CD4-positive, alpha-beta T cell treated with Interleukin-17A for 1 hour (primary cell): ENCODE measurements around the gene OGA.

Source experiments
- DNase-seq: peaks from one replicate; pipeline ENCODE4 v3.0.0-alpha.2; 2020

OGA gene

DNA sequence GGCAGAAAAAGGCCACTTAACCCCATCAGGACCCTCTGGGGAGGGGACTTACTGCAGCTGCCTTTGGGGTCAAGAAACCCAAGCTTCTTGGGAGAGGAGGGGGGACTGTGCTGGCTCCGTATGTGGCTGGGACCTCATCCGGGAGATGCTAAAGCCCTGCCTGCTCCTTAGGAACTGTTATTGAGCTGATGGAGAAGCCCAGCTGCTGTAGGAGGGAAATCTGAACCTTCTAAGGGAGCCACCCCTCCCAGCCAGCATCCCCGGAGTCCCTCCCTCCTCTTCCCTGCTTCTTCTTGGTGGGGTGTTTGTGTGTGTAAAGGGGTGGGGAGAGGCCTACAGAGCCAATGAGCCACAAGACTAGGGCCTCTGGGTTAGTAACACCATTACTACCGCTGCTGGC is 17.1 kb upstream of the OGA start:
- DNase-seq, result no peak

DNA sequence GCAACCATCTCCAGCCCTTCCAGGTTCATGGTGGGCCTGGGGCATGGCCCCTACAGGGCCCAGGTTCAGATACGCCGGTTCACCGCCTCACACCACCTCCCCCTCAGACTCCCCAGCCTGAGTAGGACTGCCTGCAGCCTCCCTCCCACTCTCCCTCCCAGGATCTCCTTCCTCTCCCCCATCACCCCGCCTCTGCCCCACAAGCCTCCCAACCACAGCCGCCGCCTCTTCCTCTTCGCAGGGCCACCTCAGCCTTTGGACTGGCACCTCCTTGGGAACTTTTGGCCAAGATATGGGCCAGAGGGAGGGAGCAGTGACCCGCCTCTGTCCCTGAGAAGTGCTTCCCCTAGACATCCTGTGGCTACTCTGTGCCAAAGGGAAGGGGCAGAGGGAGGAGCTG is 16.1 kb upstream of the OGA start:
- DNase-seq, result no peak

DNA sequence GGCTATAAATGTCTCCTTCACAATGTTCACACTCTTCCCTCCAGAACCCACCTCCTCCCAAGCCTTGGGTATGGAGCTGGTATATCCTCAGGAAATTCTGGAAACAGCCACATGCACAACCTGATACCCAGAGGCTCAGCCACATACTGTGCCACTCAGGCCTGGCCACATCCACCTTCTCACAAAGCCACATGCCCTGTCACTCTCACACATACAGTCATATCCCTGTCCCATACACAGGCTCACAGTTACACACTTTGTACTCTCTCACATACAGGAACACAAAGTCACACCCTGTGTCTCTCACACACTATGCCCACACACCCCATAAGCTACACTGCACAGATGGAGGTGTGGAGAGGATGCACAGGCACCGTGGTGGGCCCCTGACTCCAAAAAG is 15.2 kb upstream of the OGA start:
- no peak for DNase-seq

DNA sequence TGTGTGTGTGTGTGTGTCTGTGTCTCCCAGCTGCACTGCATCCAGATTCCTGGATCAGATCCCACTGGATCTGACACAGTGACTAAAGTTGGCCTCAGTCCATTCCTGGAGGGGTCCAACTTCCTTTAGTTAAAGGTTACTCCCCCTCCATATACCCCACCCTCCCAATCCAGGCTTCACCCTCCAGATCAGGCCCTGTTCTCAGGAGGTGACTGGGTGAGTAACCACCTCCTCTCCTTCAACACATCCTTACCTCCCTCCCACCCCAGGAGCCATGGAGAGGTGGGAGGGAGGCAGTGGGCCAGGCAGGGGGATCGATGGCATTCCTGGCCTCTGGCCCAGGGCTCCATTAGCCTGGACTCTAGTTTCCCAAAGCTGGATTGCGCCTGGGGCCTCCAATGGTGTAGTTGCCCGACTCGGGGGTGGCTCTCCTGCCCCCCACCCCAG is 14.1 kb upstream of the OGA start:
- DNase-seq, result no peak

DNA sequence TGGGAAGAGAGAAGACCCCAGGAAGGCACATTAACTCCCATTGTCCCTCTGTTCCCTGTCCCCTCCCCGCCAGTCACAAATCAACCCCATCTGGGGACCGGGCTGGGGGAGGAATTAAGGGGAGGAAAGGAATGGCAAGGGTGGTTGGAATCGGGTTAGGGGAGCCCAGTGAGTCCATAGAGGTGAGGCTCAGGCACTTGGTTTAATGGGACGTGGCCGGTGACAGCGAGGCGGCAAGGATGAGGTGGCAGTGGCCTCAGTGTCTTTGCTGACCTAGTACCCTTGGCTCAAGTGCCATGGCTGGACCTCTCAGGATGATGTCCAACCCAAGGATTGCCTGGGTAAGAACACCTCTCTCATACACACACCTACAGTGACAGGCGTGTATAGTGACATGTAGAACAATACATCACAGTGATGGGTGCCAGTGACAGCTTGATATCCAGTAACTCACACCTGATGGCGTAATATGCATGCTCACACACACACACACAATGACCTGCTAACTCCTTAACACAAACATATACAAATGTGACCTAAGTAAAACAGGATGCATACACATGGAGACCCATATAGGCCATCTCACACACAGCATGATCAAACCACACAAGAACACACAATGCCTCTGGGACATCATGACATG is 13.0 kb upstream of the OGA start:
- no peak for DNase-seq

DNA sequence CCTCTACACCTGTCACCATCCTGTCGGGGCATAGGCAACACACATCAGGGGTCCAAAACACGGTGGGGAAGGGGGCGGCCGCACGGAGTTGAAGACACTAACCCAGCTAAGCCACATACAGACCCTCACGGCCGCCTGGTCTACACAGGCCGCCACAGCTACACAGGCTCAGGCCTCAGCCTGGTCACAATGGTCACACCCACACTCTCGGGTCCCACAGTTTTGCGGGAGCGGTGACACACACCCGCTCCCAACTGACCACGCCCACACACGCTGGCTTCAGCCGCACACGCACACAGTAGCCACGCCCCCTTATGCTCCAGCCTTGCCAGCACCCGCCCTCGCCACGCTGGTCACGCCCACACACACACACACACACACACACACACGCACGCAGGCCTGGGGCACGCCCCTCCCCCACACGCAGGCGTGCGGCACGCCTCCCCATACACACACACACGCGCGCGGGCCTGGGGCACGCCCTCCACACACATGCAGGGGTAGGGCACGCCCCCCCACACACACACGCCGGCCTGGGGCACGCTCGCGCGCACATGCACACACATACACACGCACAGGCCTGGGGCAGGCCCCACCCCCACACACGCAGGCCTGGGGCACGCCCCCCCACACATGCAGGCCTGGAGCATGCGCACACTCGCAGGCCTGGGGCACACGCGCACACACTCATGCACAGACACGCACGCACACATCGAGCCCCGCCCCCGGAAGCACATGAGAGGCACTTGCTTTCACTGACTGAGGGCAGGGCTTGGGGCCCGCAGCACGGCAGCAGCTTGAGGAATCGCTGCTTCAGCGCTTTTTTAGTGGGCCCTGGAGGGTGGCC is 12.3 kb upstream of the OGA start:
- peak; percentile 95 for DNase-seq

DNA sequence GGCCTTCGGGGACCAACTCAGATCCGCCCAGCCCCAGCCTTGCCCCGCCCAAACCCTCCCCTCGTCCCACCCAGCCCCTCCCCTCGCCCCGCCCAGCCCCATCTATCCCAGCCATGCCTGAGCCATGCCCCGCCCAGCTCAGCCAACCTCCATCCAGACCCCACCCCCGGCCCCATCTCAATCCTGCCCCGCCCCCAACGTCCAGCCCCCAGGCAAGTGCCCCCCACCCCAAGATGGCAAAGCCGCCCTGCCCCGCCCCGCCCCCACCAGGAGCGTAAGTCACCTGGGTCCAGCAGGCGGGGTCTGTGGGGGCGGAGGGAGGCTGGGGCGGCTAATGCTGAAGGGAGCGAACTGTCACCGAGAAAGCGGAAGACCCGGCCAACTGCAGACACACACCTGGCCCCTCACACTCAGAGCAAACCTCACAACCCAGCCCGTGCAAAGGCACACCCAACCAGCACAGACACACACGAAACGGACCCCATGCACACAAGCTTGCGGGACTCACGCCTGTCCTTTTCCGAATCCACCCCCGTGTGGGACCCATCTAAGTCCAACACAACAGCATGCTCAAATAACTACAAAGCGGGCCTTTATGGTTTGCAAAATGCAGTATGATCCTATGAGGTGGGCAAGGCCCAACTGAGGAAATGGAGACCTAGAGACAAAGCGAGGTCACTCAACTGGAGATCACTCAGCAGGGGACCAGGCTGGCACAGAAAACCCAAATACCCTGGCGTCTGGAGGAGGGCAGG is 11.5 kb upstream of the OGA start:
- DNase-seq, result peak; percentile 79

DNA sequence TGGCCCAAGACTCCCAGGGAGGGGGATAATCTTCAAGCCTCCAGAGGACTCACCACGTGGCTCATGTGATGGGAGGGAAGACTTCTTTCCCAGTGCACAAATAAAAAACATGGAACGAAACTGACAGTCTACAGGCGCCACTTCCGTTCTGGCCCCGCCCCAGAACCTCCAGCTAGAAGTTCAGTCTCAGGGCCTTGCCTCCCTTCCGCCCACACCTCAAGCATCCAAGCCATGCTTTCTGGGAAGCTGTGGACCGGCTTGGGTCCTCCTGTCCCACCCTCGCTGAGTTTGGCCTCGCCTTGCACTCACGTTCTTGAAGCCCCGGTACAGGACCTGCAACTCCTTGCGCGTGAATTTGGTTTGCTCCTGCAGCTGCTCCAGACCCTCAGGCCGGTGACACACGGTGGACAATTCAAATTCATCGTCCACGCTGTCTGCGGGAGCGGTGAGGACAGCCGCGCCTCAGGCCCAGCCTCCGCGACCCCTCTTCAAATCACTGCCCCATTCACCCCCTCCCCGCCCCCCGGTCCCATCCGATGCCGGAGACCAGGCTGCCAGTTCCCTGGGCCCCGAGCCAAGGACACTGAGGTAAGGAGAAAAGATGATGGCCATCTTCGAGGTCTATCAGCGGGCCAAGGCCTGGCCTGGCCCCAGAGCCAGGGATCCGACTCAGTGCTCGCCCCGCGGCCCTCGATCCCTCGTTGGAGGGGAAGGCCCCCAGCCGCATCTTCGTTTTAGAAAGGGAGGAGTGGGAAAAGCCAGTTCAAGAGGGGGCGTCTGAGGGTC is 10.7 kb upstream of the OGA start:
- DNase-seq, result no peak

DNA sequence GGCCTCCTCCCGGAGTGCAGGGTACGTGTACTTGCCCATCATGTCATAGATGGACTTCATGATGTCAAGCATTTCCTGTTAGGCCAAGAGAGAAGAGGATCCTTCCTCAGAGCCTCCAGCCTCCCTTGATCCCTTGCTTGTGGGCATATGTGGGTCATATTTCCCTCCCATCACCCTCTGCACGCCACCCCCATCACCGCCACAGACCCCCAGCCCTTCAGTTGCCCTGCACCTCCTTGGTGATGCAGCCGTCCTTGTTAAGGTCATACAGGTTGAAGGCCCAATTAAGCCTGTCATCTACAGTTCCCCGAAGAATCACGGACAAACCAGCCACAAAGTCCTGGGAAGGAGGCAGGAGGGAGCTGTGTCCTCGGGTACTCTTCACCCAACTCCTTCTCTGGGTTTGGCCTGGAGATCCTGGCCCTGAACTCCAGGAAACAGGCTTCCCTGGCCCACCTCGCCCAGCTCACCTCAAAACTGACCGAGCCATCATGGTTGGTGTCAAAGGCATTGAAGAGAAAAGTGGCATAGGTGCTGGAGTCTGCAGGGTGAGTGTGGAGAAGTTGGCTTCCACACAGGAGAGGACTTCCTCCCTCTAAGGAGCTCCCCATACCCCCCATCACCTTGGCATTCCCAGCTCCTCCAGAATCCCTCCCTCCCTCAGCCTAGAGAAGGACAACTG is 9.8 kb upstream of the OGA start:
- DNase-seq, result no peak

DNA sequence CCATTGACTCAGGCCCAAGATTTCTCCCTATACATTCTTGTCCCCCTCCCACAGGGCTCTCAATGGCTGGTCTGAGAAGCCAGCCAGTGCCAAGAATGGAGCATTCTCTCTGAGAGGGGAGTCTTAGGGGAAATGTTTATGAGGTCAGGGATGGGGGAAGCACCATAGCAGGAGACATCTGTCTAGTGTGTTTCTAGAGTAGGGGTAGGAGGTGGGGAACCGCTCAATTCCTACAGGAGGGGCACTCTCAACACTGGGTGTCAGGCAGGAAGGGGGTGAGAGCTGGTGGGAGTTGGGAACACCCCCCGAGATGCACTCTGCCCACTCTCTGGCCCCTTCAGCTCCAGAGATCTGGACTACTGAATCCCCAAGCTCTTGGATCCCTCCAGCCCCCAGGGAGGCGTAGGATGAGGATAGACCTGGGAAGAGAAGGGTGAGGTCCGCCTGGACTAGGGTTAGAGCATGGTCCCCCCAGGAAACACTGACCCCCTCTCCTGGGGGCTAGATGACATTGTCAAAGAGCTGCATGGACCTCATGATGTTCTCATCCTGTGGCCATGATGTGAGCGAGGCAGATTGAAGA is 8.7 kb upstream of the OGA start:
- DNase-seq, result no peak

DNA sequence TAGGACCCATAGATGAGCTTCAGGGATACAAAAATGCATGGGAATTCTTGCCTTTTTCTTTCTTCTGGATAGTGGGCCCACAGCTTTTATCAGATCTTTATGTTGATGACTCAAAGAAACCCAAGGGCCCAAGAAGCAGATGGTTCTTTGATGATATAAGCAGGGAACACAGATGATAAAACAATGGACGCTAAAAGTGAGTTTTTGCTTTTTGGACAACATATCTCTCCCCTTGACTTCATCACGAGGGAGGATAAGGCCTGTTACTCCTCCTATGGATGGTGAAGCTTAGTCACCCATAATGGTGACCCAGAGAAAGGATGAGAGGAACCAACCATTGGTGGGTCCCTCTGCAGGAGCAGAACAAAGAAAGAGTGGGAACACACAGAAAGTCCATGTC is 6.5 kb upstream of the OGA start:
- DNase-seq, result no peak

DNA sequence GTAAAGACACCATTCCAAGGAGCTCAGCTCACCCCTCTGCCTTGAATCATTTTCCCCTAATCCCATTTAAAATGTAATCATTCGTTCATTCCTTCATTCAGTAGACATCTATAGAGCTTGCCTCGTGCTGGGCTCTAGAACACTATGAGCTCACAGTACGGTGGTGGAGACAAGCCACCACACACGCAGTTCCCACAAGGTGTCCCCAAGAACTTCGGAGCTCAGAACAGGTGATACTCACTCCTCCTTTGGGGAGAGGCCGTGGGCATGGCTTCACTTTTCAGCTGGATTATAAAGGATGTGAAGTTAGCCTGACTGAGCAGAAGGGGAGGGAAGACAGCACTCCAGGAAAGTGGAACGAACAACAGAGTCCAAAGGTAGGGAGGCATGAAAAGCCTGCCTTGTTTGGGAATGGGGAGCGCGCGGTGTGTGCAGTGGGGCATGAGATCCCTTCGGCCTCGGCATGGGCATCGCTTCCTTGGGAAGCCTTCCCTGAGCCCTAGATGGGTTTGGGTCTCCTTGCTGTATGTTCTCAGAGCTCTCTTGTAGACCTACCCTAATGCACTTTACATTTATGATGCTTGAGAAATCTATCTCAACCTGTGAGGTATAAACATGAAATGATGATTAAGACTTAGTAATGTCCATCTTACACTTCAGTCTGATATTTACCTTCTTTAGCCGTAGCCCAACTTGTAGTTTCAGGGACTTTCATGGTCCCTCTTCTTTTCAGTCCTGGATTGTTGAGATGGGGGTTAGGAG is 809 bp upstream of the OGA start:
- no peak for DNase-seq

DNA sequence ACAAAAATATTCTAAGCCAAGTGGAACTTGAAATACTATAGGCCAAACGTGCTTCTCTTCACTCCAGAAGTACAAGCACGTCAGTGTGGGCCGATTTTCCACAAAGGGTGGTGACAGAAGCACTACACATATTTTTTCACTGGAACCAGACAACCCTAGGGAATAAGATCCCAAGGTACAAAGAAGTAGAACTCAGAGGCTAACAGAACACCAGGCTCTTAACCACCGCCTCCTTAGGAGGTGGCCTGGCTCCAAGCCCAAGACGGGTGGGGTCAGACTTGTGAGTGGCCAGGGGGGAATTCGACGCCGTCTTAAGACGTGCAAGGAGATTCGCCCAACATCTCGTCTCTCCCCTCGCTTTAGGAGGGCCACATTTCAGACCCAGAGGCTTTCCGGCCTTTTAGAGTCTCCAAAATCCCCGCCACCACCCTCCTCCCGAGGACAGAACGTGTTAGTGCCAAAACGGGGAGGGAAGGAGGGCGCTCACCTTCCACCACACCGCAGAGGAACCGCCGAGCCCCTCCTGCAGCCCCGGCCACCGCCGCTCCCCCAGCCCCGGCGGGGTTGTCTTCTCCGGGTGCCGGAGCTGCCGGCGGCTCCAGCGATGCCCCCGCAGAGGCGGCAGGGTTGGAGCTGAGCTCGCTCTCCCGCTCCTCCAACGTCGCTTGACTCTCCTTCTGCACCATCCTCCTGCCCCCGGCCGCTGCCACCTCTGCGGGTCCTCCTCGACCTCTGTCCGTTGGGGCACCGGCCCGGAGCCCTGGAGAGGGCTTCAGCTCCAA is 716 bp downstream of the OGA start:
- peak; percentile 47 for DNase-seq

DNA sequence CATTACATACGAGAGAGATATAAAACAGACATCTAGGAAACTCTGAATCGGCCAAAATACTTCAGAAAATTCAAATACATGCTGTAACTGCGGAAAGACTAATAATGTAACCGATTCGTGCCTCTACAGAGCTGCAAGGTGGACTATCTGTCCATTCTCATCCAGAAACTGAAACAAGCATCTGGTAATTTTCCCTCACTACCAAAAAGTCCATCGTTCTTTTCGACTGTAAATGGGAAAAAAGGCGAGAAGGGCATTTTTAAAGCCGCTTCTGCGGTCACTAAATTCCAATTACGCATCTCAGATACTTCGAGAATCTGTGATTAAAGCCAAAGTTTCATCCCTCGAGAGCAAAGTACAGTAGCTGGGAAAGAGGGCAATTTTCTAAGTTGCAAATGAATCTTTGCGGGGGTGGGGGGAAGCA is 1.3 kb downstream of the OGA start:
- no peak for DNase-seq

DNA sequence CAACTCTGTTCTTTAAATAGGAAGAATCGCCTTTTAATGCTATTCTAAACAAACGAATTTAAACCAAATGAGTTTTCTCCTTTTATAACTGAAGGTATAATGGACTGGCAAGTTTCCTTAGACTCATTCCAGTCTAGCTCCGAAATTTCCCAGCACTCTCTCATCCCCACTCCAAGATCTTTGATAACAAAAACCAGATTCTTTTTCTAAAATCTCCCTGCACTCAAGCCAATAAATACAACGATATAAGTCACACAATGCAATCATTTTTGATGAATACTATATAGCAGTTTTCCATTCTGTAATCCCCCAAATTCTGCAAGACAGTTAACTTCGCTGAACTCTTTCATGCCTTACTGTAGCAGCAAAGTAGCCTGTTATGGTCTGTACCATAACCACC is 1.9 kb downstream of the OGA start:
- DNase-seq, result no peak

DNA sequence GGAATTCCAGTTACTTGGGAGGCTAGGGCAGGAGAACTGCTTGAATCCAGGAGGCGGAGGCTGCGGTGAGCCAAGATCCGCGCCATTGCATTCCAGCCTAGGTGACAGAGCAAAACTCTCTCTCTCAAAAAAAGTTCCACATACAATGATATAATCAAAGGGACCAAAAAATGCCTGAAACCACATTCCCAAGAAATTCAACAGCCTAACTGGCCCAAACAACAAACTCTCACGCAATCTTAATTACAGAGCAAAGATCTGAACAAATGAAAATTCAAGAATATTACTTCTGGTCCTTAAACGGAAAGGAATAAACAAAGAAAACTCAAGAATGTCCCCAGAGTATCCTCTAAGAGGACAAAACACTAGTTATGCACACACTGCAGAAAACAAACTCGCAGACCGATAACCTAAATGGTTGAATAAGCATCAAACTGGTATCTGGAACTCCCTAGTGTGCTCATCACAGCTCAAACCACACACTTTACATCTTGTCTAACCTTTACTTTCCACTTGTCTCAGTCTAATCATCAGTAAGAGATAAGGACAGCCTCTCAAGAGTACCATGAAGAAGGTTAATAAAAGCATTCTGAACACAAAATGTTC is 3.7 kb downstream of the OGA start:
- DNase-seq, result peak; percentile 20

DNA sequence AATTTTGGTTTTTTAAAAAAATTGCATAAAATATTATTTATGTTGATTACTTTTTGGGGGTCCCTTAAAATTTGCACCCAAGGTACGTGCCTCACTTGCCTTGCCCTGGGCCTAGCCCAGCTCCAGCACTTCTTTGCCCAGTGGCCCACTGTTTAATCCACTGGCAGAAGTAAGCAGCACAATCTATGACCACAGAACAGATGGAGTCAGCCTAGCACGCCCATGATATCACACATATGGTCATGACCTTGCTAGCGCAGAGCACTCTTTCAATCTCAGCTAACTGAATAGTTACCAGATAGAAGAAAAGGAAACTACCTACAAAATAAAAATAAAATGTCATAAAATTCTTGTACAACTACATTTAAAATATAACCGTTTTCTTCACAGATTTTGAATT is 5.6 kb downstream of the OGA start:
- DNase-seq, result no peak

DNA sequence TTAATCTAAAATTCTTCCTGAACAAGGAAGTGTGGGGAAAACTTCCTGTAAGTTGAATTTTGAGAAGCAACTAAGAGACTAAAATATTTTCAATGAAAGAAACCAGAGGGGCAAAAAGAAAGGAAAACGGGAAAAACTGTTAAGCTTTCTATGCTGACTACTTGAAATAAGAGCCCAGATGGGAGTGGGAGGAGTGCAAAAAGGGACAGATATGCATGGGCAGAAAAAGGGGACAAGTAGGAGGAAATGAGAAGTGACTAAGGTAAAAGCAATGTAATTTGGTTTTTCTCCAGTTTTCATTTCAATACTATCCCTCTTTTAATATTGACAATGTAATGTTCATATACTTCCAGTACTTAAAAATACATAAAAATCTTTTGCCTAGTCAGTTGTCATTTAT is 11.1 kb downstream of the OGA start:
- no peak for DNase-seq

DNA sequence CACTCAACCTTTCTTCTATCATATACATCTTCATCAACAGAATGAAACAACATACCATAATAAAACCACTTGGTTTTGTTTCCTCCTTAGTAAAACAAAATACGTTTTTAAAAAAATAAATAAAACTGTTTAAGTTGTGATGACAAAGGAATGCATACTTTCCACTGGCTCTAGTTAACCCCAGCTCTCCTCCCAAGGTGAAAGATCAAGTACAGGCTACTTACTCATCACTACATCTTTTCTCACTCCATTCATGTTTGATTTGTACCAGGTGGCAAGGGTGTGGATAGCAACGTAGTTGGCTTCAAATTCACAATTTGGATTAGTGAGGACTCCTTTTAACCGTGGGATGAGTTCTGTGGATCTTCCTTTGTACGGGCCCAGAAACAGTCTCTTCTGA is 14.7 kb downstream of the OGA start:
- DNase-seq, result no peak
